ENCODE data around the gene SFT2D3. TPM values are rescaled to one million over a fixed set of nuclear protein-coding genes. Genes with fewer than 3 reads are reported as not detected.
A peak's percentile ranks its signal among the peaks of the same experiment; 100 is the strongest.

The SFT2D3 gene
- polyA plus RNA-seq (6.2 and 6.9 TPM in 2 replicates), polyA minus RNA-seq (16.3 and 18.0 TPM in 2 replicates)

- Histone ChIP-seq H3K36me3 (ENCODE audit: insufficient read depth, low read length) (peaks cover 7% of the 10 kb centered on the region), H3K79me2 (replicated peaks; ENCODE audit: insufficient read depth, low read length) (peaks cover 20% of the 10 kb centered on the region), H3K9me2 (ENCODE audit: insufficient read depth, low read length) (no peaks in the 10 kb centered on the region), H3K4me2 (ENCODE audit: low read length) (peak within 1 kb of the TSS; percentile 94), H3K27me3 (ENCODE audit: insufficient read depth, low read depth, low read length) (no peaks in the 10 kb centered on the region), H3K9me3 (ENCODE audit: low read length) (no peaks in the 10 kb centered on the region), H3F3A (ENCODE audit: insufficient read depth, low read length, poor library complexity, severe bottlenecking) (peaks cover 10% of the 10 kb centered on the region), H2AFZ (ENCODE audit: low read depth, low read length) (peak within 1 kb of the TSS; percentile 86), H4K20me1 (ENCODE audit: insufficient read depth) (no peaks in the 10 kb centered on the region), H3K9ac (ENCODE audit: low read length) (peak within 1 kb of the TSS; percentile 80), H3K27ac (ENCODE audit: low read length) (peak within 1 kb of the TSS; percentile 85), H3K4me3 (ENCODE audit: low read length) (peak within 1 kb of the TSS; percentile 85)
- peak; percentile 7 for TF ChIP-seq SMC3 (conservative IDR thresholded peaks at IDR 0.05; ENCODE audit: poor library complexity)
- TF ChIP-seq TAF1 (IDR thresholded peaks at IDR 0.05; ENCODE audit: low read depth) = no peak
- peak; percentile 78 for TF ChIP-seq REST (IDR thresholded peaks at IDR 0.05; ENCODE audit: borderline replicate concordance)
- TF ChIP-seq, protein P1, sequence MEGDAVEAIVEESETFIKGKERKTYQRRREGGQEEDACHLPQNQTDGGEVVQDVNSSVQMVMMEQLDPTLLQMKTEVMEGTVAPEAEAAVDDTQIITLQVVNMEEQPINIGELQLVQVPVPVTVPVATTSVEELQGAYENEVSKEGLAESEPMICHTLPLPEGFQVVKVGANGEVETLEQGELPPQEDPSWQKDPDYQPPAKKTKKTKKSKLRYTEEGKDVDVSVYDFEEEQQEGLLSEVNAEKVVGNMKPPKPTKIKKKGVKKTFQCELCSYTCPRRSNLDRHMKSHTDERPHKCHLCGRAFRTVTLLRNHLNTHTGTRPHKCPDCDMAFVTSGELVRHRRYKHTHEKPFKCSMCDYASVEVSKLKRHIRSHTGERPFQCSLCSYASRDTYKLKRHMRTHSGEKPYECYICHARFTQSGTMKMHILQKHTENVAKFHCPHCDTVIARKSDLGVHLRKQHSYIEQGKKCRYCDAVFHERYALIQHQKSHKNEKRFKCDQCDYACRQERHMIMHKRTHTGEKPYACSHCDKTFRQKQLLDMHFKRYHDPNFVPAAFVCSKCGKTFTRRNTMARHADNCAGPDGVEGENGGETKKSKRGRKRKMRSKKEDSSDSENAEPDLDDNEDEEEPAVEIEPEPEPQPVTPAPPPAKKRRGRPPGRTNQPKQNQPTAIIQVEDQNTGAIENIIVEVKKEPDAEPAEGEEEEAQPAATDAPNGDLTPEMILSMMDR (IDR thresholded peaks at IDR 0.05; ENCODE audit: poor library complexity, severe bottlenecking) = no peak
- TF ChIP-seq RAD21 (conservative IDR thresholded peaks at IDR 0.05) = peak; percentile 16
- TF ChIP-seq EZH2 (IDR thresholded peaks at IDR 0.05; ENCODE audit: borderline replicate concordance, insufficient read depth, low read length, poor library complexity, severe bottlenecking) = no peak
- TF ChIP-seq MXI1 (conservative IDR thresholded peaks at IDR 0.05; ENCODE audit: poor library complexity, severe bottlenecking) = no peak
- TF ChIP-seq EP300 (conservative IDR thresholded peaks at IDR 0.05; ENCODE audit: poor library complexity, severe bottlenecking) = no peak
- TF ChIP-seq POLR2AphosphoS5 (IDR thresholded peaks at IDR 0.05) = peak; percentile 90
These were observed at the start of gene SFT2D3 for GRCh38 chr2:127701193-127701650. Gene SFT2D3 (plus strand): TSS chr2:127701497. CDS start chr2:127701529, 32 bp downstream.

GRCh38 chr2:127651971-127652550 lies 49.2 kb upstream of the SFT2D3 start:
- no peaks in the 10 kb centered on the region for H3K9me3 ChIP-seq (ENCODE audit: low read length)
- no peak overlapping the region for H2AFZ ChIP-seq (ENCODE audit: low read depth, low read length)
- H3K4me2 ChIP-seq (ENCODE audit: low read length) = no peak overlapping the region
- no peak for TF ChIP-seq REST (IDR thresholded peaks at IDR 0.05; ENCODE audit: borderline replicate concordance)
- TF ChIP-seq MXI1 (conservative IDR thresholded peaks at IDR 0.05; ENCODE audit: poor library complexity, severe bottlenecking) = no peak
- TF ChIP-seq, protein P1 (IDR thresholded peaks at IDR 0.05; ENCODE audit: poor library complexity, severe bottlenecking) = no peak
- TF ChIP-seq TAF1 (IDR thresholded peaks at IDR 0.05; ENCODE audit: low read depth) = no peak
- TF ChIP-seq EZH2 (IDR thresholded peaks at IDR 0.05; ENCODE audit: borderline replicate concordance, insufficient read depth, low read length, poor library complexity, severe bottlenecking) = no peak
- H4K20me1 ChIP-seq (ENCODE audit: insufficient read depth) = no peaks in the 10 kb centered on the region
- H3K79me2 ChIP-seq (replicated peaks; ENCODE audit: insufficient read depth, low read length) = no peaks in the 10 kb centered on the region
- H3K4me3 ChIP-seq (ENCODE audit: low read length) = no peak overlapping the region
- H3K9ac ChIP-seq (ENCODE audit: low read length) = no peak overlapping the region
- no peaks in the 10 kb centered on the region for H3F3A ChIP-seq (ENCODE audit: insufficient read depth, low read length, poor library complexity, severe bottlenecking)
- no peaks in the 10 kb centered on the region for H3K36me3 ChIP-seq (ENCODE audit: insufficient read depth, low read length)
- H3K27me3 ChIP-seq (ENCODE audit: insufficient read depth, low read depth, low read length) = no peaks in the 10 kb centered on the region
- no peak overlapping the region for H3K27ac ChIP-seq (ENCODE audit: low read length)
- H3K9me2 ChIP-seq (ENCODE audit: insufficient read depth, low read length) = no peaks in the 10 kb centered on the region
